NK-92 treated with Interleukin-12 subunit alpha and Interleukin-12 subunit beta, amount 100 ng/mL, for 24 hours (cell line): ENCODE data around the gene CISH.

Source experiments
- DNase-seq: peaks from one replicate; lab custom pipeline; 2025; lab: John Stamatoyannopoulos, UW

CISH gene

DNA sequence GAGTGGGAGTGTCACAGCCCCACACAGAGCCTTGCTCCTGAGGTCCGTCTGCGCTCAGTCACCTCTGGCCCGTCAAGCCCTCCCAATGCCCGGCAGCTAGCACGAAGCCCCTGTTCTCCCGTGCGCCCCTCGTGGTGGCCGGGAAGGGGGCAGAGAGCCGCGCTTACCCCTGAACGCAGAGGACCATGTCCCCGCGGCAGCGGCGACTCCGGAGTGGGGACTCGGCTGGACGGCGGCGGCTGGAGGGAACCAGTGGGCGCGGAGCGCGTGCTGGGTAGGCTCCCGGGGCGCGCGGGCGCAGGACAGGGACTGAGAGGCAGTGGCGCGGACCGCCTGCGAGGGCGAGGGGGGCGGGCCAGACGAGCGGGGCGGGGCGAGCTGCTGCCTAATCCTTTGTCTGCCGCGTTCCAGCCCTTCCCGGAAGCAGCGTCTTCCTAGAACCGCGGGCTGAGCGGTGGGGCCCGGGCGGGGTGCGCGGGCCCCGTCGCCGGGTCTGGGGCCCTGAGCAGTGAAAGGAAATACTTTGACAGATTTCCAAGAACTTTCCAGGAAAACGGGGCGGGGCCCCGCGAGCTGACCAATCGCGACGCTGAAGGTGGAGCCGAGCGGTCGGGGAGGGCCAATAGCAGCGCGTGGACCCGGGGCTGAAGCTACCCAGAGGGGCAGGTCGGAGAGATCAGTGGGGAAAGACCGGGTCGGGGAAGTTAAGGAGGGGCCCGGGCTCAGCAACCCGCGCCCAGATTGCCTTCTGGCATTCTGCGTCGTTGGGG is at the start of gene CISH:
CISH (minus strand) TSS at position 311 of the 770 bp plus-strand sequence; CDS start at position 187, 124 bp downstream.
- peak; percentile 98 for DNase-seq

DNA sequence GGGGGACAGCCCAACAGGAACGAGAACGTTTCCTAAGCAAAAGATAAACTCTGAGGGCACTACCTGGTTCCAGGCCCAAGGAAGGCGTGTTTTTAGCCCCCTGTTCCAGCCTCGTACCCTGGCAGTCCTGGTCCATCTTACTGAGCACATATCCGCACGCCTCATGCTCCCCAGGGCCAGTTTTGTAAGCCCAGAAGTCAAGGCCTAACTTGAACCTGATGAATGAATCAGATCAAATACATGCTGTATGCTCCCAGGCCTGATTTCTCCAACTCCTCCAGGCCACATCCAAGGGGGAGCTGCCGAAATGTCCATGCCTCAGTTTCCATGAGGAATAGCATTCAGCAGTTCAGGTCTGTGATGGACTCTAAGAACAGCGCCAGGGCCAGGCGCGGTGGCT is 48.8 kb upstream of the CISH start:
- no peak for DNase-seq

GRCh38 chr3:50658831-50659230 is 47.3 kb upstream of the CISH start:
- DNase-seq, result no peak

GRCh38 chr3:50658416-50658815 is 46.8 kb upstream of the CISH start:
- DNase-seq, result no peak

- DNase-seq, result no peak
These were observed 46.2 kb upstream of the CISH start for GRCh38 chr3:50657816-50658215.

DNA sequence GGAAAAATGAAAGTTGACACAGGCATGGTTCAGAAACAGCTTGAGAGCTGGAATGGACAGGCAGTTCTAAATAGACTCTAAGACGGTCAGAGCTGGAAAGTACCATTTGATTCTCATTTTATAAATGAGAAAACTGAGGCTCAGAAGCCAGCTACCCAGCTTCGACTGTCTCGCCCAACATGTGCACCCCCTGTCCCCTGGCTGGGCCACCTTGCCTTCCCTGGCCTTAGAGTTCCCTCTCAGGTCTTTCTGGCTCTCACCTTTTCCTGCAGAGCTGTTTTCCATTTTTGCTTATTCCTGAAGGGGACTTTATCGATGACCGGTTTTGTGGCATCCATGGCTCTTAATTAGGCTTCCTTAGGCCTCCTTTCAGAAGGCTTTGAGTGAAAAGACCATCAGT is 45.8 kb upstream of the CISH start:
- DNase-seq, result no peak

GRCh38 chr3:50656417-50657195 is 45.0 kb upstream of the CISH start:
- no peak for DNase-seq

DNA sequence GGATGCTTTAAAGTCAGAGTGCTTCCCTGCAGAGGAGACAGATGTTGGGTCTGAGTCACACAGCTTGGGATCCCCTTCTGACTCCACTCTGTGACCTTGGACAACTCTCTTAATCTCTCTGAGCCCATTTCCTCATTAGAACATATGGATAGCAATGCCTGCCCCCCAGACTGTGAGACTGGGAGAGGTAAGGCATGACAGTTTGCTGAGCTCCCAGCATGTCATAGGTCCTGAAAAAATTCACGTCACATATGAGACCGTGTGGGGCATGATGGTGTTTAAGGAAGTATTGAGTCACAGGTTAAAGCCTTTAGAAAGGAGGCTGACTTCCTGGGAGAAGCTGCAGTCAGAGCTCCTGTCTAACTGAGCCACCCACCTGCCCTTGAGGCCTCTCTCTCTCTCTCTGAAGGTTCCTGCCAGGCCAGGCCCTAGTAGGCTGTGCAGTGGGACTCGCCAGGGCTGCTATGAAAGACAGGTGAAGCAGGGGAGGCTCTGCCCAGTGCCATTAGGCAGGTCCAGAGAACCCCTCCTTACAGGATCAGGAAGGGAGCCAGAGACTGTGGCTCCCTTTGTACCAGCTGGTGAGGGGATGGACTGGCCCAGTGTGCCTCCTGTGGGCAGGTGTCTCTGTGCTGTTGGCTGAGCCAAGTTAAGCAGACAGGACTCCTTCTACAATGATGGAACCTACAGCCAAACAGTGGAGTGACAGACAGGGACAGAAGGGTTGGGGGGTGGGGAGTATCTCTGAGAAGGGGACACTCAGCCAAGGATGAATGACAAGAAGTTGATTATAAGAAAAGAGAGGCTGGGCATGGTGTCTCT is 43.6 kb upstream of the CISH start:
- DNase-seq, result no peak

DNA sequence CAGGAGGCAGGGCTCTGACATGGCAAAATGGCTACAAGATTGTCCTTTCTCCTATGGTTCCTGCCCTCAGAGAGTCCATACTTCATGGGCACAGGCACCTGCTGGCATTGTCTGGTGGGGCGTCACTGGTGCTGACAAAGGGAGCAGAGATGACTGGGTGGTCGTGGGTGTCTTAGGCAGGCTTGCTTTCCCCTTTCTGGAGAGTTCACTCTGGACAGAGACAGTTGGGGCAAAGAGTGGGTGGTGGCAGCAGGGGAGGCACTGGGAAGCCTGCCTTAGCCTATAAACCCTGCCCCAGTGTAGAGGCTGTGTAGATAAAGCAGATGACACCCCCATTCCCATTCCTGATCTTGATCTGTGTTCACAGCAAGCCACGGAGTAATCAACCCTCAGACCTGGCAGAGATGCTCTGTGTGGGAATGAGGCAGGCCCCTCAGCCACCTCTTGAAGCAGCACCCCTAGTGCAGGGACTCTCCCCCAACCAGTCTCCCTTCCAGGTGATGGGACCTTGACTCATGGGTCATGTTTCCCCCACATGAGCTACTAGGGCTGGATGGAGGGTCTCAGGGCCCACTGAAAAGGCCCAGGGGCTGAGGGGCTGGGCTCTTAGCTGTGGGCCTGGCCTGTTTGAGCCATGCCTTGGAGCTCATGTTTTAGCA is 42.5 kb upstream of the CISH start:
- no peak for DNase-seq

DNA sequence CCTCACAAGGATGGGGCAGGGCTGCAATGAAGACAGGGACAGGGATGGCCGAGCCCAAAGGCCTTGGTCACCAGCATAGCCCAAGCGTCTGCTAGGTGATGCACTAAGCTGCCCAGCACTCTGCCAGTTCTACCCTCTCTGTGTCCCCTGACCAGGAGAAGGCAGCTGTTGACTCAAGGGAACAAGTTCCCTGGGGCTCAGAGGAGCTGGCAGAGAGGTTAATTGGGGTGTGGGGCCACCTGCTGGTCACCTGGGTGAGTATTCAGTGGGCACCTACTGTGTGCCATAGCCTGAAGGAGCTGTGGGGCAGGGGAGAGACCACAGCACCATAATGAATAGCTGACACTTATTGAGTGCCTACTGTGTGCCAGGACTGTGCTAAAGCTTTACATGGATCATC is 41.1 kb upstream of the CISH start:
- no peak for DNase-seq

DNA sequence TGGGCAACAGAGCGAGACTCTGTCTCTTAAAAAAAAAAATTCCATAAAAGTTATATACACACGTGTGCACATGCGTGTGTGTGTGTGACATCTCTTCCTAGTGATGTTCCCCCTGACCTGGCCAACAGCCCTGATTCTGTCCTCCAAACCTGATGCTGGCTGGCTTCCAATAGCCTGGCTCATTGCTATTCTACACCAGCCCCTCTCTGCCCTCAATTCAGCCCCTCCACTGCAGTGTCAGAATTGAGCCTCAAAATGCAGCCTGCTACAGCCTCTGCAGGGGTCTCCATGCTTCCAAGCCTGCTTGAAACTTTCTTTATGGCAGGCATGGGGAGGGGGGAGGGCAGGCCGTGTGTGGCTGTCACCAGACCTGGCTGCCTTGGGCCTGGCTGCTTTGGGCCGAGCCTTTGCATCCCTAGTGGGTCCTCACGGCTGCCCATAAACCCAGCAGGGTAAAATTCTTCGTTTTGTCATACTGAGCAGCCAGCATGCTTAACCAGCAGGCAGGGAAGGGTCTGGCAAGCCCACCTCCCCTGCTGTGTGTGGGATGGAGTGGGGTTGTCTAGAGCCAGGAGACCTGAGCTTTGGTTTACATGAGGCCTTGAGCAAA is 40.5 kb upstream of the CISH start:
- DNase-seq, result no peak

DNA sequence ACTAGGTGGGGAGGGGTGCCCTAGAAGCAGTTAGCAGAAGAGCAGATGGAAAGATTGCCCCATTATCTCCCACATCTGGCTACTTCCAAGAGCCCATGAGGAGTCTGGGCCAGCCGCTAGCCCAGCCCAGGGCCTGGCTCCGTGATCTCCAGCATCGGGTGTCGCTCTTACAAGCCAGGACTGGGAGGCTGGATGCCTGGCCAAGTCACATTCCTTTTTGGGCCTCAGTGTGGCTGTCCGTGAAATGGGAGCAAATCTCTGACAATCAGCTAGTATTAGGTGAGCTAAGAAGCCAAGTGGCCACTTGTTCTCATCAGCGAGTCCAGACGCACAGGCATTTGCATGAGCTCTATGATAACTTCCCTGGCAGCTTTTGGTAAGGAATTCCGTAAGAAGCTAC is 39.9 kb upstream of the CISH start:
- DNase-seq, result no peak

DNA sequence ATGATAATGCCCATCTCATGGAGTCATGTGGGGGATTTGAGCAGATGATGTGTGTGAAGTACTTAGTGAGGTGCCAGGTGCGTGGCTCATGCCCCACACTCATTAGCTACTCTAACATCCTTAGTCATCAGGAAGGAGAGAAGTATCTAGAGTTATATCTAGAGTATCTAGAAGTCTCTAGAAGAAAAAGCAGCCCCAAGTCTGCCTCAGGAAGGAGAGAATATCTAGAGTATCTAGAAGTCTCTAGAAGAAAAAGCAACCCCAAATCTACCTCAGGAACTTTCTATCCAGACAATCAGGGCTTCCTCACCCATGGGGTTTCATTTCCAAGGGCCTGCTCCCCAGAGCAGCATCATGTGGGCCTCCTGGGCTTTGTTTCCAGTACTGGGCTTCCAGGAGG is 38.4 kb upstream of the CISH start:
- DNase-seq, result no peak

GRCh38 chr3:50649451-50649931 is 37.9 kb upstream of the CISH start:
- DNase-seq, result no peak

- DNase-seq, result no peak
These were observed 37.4 kb upstream of the CISH start for GRCh38 chr3:50648944-50649343.

DNA sequence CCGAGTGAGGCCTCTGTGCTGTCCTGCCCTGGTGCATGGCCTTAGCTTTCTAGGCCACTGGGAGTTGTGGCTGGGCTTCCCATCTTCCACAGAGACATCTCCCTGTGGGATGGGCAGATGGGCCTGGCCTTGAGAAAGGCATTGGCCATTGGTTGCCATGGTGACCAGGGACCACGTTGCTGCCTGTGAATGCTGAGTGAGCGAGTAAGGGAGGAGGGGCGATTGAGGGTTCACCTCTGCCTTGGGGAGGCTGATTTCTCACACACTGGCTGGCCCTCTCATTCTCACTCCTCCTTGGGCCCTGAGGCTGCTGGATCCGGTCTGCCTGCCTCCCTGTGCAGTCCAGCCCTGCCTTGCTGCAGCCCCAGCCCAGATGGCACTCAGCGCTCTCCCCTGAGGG is 36.7 kb upstream of the CISH start:
- DNase-seq, result no peak

GRCh38 chr3:50645378-50645777 is 33.8 kb upstream of the CISH start:
- DNase-seq, result no peak

- no peak for DNase-seq
These were observed 33.0 kb upstream of the CISH start for GRCh38 chr3:50644561-50644960.

DNA sequence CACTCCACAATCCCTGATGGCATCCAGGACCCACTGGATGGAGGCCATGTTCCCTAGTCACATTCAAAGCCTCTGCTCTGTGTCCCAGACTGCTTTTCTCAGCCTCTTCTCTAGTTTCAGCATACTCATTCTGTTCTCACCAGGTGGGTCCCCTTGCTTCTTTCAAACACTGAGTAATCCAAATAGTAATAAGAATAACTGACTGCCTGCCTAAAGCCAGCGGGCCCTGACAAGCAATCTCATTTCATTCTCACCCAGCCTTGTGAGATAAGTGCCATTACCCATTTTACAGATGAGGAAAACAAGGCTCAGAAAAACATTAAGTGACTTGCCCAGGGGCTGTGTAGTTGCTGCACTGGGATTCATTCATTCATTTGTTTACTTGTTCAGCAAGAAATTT is 30.8 kb upstream of the CISH start:
- no peak for DNase-seq

DNA sequence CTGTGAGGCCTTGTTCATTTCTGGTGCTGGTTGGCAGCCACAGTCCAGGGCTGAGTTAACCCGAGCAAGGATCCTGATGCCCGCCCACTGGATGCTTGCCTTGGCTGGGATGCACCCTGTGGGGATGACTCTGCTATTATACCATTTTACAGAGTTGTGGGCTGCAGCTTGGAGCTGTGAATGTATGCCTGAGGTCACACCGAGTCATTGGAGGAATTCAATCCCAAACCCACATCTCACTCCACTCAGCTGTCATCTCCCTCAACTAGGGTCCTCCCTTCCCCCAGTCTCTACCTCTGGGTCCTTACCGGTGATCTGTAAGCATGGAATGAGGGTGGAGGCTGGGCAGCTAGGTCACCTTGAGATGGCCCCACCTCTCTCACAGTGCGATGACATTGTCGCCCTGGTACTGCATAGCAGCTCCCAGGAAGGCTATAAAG is 27.5 kb upstream of the CISH start:
- no peak for DNase-seq

DNA sequence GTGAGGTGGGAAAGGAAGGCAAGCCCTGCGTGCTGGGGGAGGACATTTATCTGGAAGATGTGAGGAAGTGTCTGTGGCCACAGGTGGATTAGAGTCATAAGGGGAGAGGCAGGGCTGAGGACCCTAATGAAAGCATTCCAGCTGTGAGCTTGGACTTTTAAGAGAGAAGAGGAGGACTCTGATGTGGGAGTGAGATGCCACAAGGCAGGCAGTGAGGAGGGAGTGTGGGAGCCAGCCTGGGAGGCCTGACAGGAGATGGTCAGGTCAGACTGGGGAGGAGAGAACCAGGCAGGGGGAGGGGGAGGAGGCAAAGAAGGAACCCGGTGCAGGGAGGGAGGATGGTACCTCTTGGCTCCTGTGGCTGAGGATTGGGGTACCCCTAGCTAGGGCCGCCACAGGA is 26.4 kb upstream of the CISH start:
- DNase-seq, result no peak
